NCI-H446 (cell line): ENCODE results near the gene OGA.

Experiments used
- DNase-seq, 2 experiments: peaks; one replicate each; lab custom pipeline; 2025; lab: John Stamatoyannopoulos, UW

The OGA gene

GRCh38 chr10:101774589-101775272, 43.5 kb downstream of the OGA start:
- no peak for DNase-seq

- DNase-seq, result no peak
Measured at GRCh38 chr10:101773923-101774588, 44.2 kb downstream of the OGA start.

- DNase-seq, result no peak
Measured at GRCh38 chr10:101772895-101773761, 45.1 kb downstream of the OGA start.

GRCh38 chr10:101772017-101772894, 46.0 kb downstream of the OGA start:
- no peak for DNase-seq

GRCh38 chr10:101771380-101771779, 46.9 kb downstream of the OGA start:
- no peak for DNase-seq

GRCh38 chr10:101770331-101771215, 47.7 kb downstream of the OGA start:
- no peak for DNase-seq

- no peak for DNase-seq
Measured at GRCh38 chr10:101769541-101770180, 48.6 kb downstream of the OGA start.

GRCh38 chr10:101768791-101769170, 49.5 kb downstream of the OGA start:
- DNase-seq, result no peak

- DNase-seq, result no peak
Measured at GRCh38 chr10:101767966-101768790, 50.1 kb downstream of the OGA start.

- DNase-seq, result no peak
Measured at GRCh38 chr10:101767600-101767945, 50.7 kb downstream of the OGA start.

GRCh38 chr10:101766753-101767599, 51.3 kb downstream of the OGA start:
- no peak for DNase-seq

- DNase-seq, result no peak
Measured at GRCh38 chr10:101766306-101766705, 51.9 kb downstream of the OGA start.

GRCh38 chr10:101763141-101763846, 55.0 kb downstream of the OGA start:
- no peak for DNase-seq

- no peak for DNase-seq
Measured at GRCh38 chr10:101762736-101763135, 55.5 kb downstream of the OGA start.

- no peak for DNase-seq
Measured at GRCh38 chr10:101761226-101761625, 57.0 kb downstream of the OGA start.

- DNase-seq, result no peak
Measured at GRCh38 chr10:101760510-101760909, 57.7 kb downstream of the OGA start.

GRCh38 chr10:101759309-101760247, 58.7 kb downstream of the OGA start:
- DNase-seq, result no peak
